HUES48 (cell line): ENCODE results near the gene GAB2.
"Not testable (repeated sequence)": the region's sequence is repeated elsewhere in the genome, so short reads cannot be mapped to it uniquely, and the experiment has no call there.

Experiments used
- H3K27ac ChIP-seq: one replicate; pipeline ENCODE4 v1.7.0; 2013; ENCODE audit warnings: low read depth, low read length, inconsistent platforms
- H3K27me3 ChIP-seq: 2 replicates; pipeline ENCODE4 v1.6.1; 2013; ENCODE audit warnings: mild to moderate bottlenecking, low read length; ENCODE audit not compliant: control insufficient read depth, insufficient read depth
- H3K36me3 ChIP-seq: 2 replicates; pipeline ENCODE4 v1.6.1; 2013; ENCODE audit warnings: low read length; ENCODE audit not compliant: control insufficient read depth, insufficient read depth
- H3K4me1 ChIP-seq: 2 replicates; pipeline ENCODE4 v1.6.1; 2013; ENCODE audit warnings: mild to moderate bottlenecking, low read length; ENCODE audit not compliant: control insufficient read depth, insufficient read depth
- H3K4me3 ChIP-seq: 2 replicates; pipeline ENCODE4 v1.5.1; 2013; ENCODE audit warnings: mild to moderate bottlenecking, low read depth, low read length
- H3K9ac ChIP-seq: 2 replicates; pipeline ENCODE4 v1.6.1; 2013; ENCODE audit warnings: mild to moderate bottlenecking, low read depth, low read length, moderate library complexity
- H3K9me3 ChIP-seq: 2 replicates; pipeline ENCODE4 v1.6.1; 2013; ENCODE audit warnings: low read length; ENCODE audit not compliant: control insufficient read depth, insufficient read depth

GAB2 gene

GRCh38 chr11:78294100-78294499 lies 123.5 kb downstream of the GAB2 start:
- H3K9me3 ChIP-seq, H3K36me3 ChIP-seq, H3K9ac ChIP-seq, H3K27ac ChIP-seq, H3K4me1 ChIP-seq, H3K4me3 ChIP-seq, H3K27me3 ChIP-seq: not testable (repeated sequence)

GRCh38 chr11:78293536-78293935 lies 124.1 kb downstream of the GAB2 start:
- Histone ChIP-seq H3K4me1 (no peaks in the 10 kb centered on the region), H3K9ac (no peak overlapping the region), H3K4me3 (no peak overlapping the region), H3K27me3 (no peaks in the 10 kb centered on the region), H3K9me3 (no peaks in the 10 kb centered on the region), H3K27ac (no peak overlapping the region), H3K36me3 (no peaks in the 10 kb centered on the region)

GRCh38 chr11:78292109-78292803 lies 125.4 kb downstream of the GAB2 start:
- Histone ChIP-seq H3K9me3 (no peaks in the 10 kb centered on the region), H3K27me3 (no peaks in the 10 kb centered on the region), H3K4me3 (no peak overlapping the region), H3K36me3 (no peaks in the 10 kb centered on the region), H3K4me1 (no peaks in the 10 kb centered on the region), H3K9ac (no peak overlapping the region), H3K27ac (no peak overlapping the region)

- H3K27ac ChIP-seq, result no peak overlapping the region
- H3K4me3 ChIP-seq, result no peak overlapping the region
- no peaks in the 10 kb centered on the region for H3K27me3 ChIP-seq
- H3K36me3 ChIP-seq, result no peaks in the 10 kb centered on the region
- no peak overlapping the region for H3K9ac ChIP-seq
- no peaks in the 10 kb centered on the region for H3K9me3 ChIP-seq
- no peaks in the 10 kb centered on the region for H3K4me1 ChIP-seq
These were observed 126.0 kb downstream of the GAB2 start for GRCh38 chr11:78291503-78292108.

GRCh38 chr11:78290293-78291176 lies 127.1 kb downstream of the GAB2 start:
- Histone ChIP-seq H3K27ac (no peak overlapping the region), H3K4me1 (no peaks in the 10 kb centered on the region), H3K36me3 (no peaks in the 10 kb centered on the region), H3K4me3 (no peak overlapping the region), H3K9ac (no peak overlapping the region), H3K27me3 (no peaks in the 10 kb centered on the region), H3K9me3 (no peaks in the 10 kb centered on the region)

GRCh38 chr11:78289552-78290292 lies 127.9 kb downstream of the GAB2 start:
- no peaks in the 10 kb centered on the region for H3K9me3 ChIP-seq
- H3K27ac ChIP-seq, result no peak overlapping the region
- H3K4me3 ChIP-seq, result no peak overlapping the region
- H3K9ac ChIP-seq, result no peak overlapping the region
- no peaks in the 10 kb centered on the region for H3K4me1 ChIP-seq
- no peaks in the 10 kb centered on the region for H3K36me3 ChIP-seq
- no peaks in the 10 kb centered on the region for H3K27me3 ChIP-seq

- Histone ChIP-seq H3K27me3 (no peaks in the 10 kb centered on the region), H3K27ac (no peak overlapping the region), H3K9ac (no peak overlapping the region), H3K4me3 (no peak overlapping the region), H3K9me3 (no peaks in the 10 kb centered on the region), H3K36me3 (no peaks in the 10 kb centered on the region), H3K4me1 (no peaks in the 10 kb centered on the region)
These were observed 133.4 kb downstream of the GAB2 start for GRCh38 chr11:78284260-78284659.

- Histone ChIP-seq H3K4me1 (no peaks in the 10 kb centered on the region), H3K4me3 (no peak overlapping the region), H3K36me3 (no peaks in the 10 kb centered on the region), H3K9me3 (no peaks in the 10 kb centered on the region), H3K27ac (no peak overlapping the region), H3K9ac (no peak overlapping the region), H3K27me3 (no peaks in the 10 kb centered on the region)
These were observed 134.8 kb downstream of the GAB2 start for GRCh38 chr11:78282821-78283220.

- H3K27me3 ChIP-seq, result no peaks in the 10 kb centered on the region
- no peaks in the 10 kb centered on the region for H3K36me3 ChIP-seq
- H3K4me1 ChIP-seq, result no peaks in the 10 kb centered on the region
- H3K4me3 ChIP-seq, result no peak overlapping the region
- H3K9ac ChIP-seq, result no peak overlapping the region
- no peak overlapping the region for H3K27ac ChIP-seq
- no peaks in the 10 kb centered on the region for H3K9me3 ChIP-seq
These were observed 136.1 kb downstream of the GAB2 start for GRCh38 chr11:78281511-78281910.

- H3K36me3 ChIP-seq, result no peaks in the 10 kb centered on the region
- H3K27ac ChIP-seq, result no peak overlapping the region
- H3K27me3 ChIP-seq, result no peaks in the 10 kb centered on the region
- H3K4me3 ChIP-seq, result no peak overlapping the region
- no peak overlapping the region for H3K9ac ChIP-seq
- H3K9me3 ChIP-seq, result peaks cover 12% of the 10 kb centered on the region
- H3K4me1 ChIP-seq, result no peaks in the 10 kb centered on the region
These were observed 140.2 kb downstream of the GAB2 start for GRCh38 chr11:78277314-78277994.
